Sigmoid colon (tissue), 7 donors: ENCODE results near the gene PDPK1. TPM values are rescaled to one million over a fixed set of nuclear protein-coding genes. Genes with fewer than 3 reads are reported as not detected.

ENCODE experiments used
- DNase-seq: peaks from one replicate; pipeline ENCODE4 v3.0.0-alpha.2; 2019
- H3K27ac ChIP-seq, 4 donors: fragments of 200-600 bp; sonication (generic); one replicate each; pipeline ENCODE4 v1.5.1; 2016 to 2019; ENCODE audit warnings: mild to moderate bottlenecking in 1 of 4
- H3K27me3 ChIP-seq, 3 donors: fragments of 200-600 bp; sonication (generic); one replicate each; pipeline ENCODE4 v1.5.1; 2019; ENCODE audit warnings: mild to moderate bottlenecking in 1 of 3
- H3K36me3 ChIP-seq, 4 donors: fragments of 200-600 bp; sonication (generic); one replicate each; pipeline ENCODE4 v1.5.1; 2016 to 2019
- H3K4me1 ChIP-seq, 4 donors: fragments of 200-600 bp; sonication (generic); one replicate each; pipeline ENCODE4 v1.5.1; 2017 to 2019
- H3K4me3 ChIP-seq, 4 donors: fragments of 200-600 bp; sonication (generic); one replicate each; pipeline ENCODE4 v1.5.1; 2017 to 2019; ENCODE audit warnings: mild to moderate bottlenecking in 2 of 4, moderate library complexity in 1 of 4
- H3K9me3 ChIP-seq, 4 donors: fragments of 200-600 bp in 3 of 4; sonication (generic) in 3 of 4; one replicate each; pipeline versions ENCODE4 v1.5.1 to v1.6.1; 2013 to 2019
- EP300 ChIP-seq, 4 donors: sonication (generic); formaldehyde crosslinking; IDR thresholded peaks; one replicate each; pipeline ENCODE4 v1.6.1; 2017; ENCODE audit warnings: antibody characterized with exemption in 4 of 4
- POLR2A ChIP-seq, 2 donors: fragments of 450-650 bp; IDR thresholded peaks; one replicate each; pipeline ENCODE4 v1.6.1; 2016; ENCODE audit warnings: antibody characterized with exemption in 2 of 2, mild to moderate bottlenecking in 2 of 2, moderate library complexity in 2 of 2
- POLR2AphosphoS5 ChIP-seq, 4 donors: sonication (generic); formaldehyde crosslinking; IDR thresholded peaks; one replicate each; pipeline ENCODE4 v1.6.1; 2017; ENCODE audit warnings: antibody characterized with exemption in 4 of 4
- WGBS, 2 donors: extraction: QIAGEN DNeasy Blood & Tissue Kit; methylation state at CpG; one replicate each; pipeline ENCODE4 v1.1.7; 2013; 5-methylcytosine and 5-hydroxymethylcytosine counted together
- intact Hi-C: fragments of 100-400 bp; cut with DNase I; formaldehyde crosslinking; loops from one replicate; pipeline ENCODE4 v1.15.1; 2023
- polyA plus RNA-seq, 3 donors: library from polyadenylated mRNA; stranded (reverse); fragments of 200-250 nt; gene quantifications; one replicate each; pipeline ENCODE4 v1.2.3, GENCODE V29; 2013
- total RNA-seq, 4 donors: library from RNA; depleted of rRNA; stranded (reverse); fragments of >200 nt; gene quantifications; one replicate each; pipeline ENCODE4 v1.1.0, GENCODE V29; 2016
- TF ChIP-seq, protein P1 (sequence below), 4 experiments: fragments of 450-650 bp in 3 of 4; fragments of 200-600 bp in 1 of 4; IDR thresholded peaks; one replicate each; pipeline ENCODE4 v1.5.1; 2016 to 2019; ENCODE audit warnings: antibody characterized with exemption in 4 of 4, mild to moderate bottlenecking in 3 of 4, moderate library complexity in 2 of 4
- donor health status: healthy with polysubstance abuse.
- donor health status: Bipolar disorder and iron deficiency.
- donor health status: healthy.

Gene PDPK1
- total and polyA plus RNA-seq, 7 donors, result 22.7 to 32.2 (median 31.0) TPM

DNA sequence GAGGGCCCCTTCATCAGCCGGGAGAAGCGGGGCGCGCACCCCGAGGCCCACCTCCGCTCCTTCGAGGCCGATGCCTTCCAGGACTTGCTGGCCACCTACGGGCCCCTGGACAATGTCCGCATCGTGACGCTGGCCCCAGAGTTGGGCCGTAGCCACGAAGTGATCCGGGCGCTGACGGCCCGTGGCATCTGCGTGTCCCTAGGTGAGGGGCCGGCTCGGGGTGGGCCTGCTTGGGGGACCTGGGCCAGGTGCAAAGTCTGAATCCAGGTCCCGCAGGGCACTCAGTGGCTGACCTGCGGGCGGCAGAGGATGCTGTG lies 10.1 kb upstream of the PDPK1 start:
- Histone ChIP-seq H3K36me3 (peaks cover 0 to 68% (median 39%) of the 10 kb centered on the region in 4 donors), H3K9me3 (no peaks in the 10 kb centered on the region), H3K4me3 (no peak overlapping the region), H3K27ac (no peak overlapping the region), H3K27me3 (no peaks in the 10 kb centered on the region), H3K4me1 (peaks cover 0 to 17% (median 8%) of the 10 kb centered on the region in 4 donors)
- TF ChIP-seq EP300 (IDR thresholded peaks at IDR 0.05) (no peak), POLR2AphosphoS5 (IDR thresholded peaks at IDR 0.05) (no peak), POLR2A (IDR thresholded peaks at IDR 0.05) (no peak)
- TF ChIP-seq, protein P1, sequence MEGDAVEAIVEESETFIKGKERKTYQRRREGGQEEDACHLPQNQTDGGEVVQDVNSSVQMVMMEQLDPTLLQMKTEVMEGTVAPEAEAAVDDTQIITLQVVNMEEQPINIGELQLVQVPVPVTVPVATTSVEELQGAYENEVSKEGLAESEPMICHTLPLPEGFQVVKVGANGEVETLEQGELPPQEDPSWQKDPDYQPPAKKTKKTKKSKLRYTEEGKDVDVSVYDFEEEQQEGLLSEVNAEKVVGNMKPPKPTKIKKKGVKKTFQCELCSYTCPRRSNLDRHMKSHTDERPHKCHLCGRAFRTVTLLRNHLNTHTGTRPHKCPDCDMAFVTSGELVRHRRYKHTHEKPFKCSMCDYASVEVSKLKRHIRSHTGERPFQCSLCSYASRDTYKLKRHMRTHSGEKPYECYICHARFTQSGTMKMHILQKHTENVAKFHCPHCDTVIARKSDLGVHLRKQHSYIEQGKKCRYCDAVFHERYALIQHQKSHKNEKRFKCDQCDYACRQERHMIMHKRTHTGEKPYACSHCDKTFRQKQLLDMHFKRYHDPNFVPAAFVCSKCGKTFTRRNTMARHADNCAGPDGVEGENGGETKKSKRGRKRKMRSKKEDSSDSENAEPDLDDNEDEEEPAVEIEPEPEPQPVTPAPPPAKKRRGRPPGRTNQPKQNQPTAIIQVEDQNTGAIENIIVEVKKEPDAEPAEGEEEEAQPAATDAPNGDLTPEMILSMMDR (IDR thresholded peaks at IDR 0.05), result no peak
- WGBS, 2 donors, result 92 to 96% methylated on average over 24 of the region's 24 CpGs
- intact Hi-C loops, result no loop called here
- no peak for DNase-seq

DNA sequence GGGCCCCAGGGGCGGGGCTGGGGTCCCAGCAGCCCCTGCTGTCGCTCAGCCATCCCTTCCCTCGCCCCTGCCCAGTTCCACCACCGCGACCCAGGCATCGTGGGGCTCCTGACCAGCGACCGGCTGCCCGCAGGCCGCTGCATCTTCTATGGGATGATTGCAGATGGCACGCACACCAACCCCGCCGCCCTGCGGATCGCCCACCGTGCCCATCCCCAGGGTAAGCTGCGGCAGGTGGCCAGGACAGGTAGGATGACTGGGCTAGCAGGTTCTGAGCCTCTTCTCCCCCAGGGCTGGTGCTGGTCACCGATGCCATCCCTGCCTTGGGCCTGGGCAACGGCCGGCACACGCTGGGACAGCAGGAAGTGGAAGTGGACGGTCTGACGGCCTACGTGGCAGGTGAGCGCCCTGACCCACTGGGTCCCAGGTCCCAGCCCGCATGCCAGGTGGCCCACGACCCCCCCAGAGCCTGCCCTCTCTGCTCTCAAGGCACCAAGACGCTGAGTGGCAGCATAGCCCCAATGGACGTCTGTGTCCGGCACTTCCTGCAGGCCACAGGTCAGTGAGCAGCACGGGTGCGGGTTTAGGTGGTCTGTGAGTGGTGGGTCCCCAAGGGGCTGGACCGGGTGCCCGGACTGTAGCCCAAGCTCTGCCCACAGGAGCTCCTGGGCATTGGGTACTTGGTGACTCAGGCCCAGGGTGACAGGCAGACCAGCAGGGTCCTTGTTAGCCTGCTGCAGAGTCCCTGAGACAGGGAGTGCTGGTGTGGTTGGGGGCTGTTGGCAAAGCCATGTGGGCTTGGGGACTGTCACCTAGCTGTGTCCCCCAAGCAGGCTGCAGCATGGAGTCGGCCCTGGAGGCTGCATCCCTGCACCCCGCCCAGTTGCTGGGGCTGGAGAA lies 9.4 kb upstream of the PDPK1 start:
- peak; percentile 63 for DNase-seq
- H3K27me3 ChIP-seq, result no peaks in the 10 kb centered on the region
- no peaks in the 10 kb centered on the region for H3K9me3 ChIP-seq
- WGBS, 2 donors, result 94 to 96% methylated on average over 36 of the region's 36 CpGs
- H3K4me1 ChIP-seq, result peaks cover 0 to 21% (median 8%) of the 10 kb centered on the region in 4 donors
- TF ChIP-seq POLR2AphosphoS5 (IDR thresholded peaks at IDR 0.05) (no peak), POLR2A (IDR thresholded peaks at IDR 0.05) (no peak), EP300 (IDR thresholded peaks at IDR 0.05) (no peak)
- TF ChIP-seq, protein P1 (IDR thresholded peaks at IDR 0.05), result no peak
- no peak overlapping the region for H3K27ac ChIP-seq
- intact Hi-C loops, result no loop called here
- H3K4me3 ChIP-seq, result no peak overlapping the region
- H3K36me3 ChIP-seq, result peaks cover 0 to 61% (median 39%) of the 10 kb centered on the region in 4 donors

DNA sequence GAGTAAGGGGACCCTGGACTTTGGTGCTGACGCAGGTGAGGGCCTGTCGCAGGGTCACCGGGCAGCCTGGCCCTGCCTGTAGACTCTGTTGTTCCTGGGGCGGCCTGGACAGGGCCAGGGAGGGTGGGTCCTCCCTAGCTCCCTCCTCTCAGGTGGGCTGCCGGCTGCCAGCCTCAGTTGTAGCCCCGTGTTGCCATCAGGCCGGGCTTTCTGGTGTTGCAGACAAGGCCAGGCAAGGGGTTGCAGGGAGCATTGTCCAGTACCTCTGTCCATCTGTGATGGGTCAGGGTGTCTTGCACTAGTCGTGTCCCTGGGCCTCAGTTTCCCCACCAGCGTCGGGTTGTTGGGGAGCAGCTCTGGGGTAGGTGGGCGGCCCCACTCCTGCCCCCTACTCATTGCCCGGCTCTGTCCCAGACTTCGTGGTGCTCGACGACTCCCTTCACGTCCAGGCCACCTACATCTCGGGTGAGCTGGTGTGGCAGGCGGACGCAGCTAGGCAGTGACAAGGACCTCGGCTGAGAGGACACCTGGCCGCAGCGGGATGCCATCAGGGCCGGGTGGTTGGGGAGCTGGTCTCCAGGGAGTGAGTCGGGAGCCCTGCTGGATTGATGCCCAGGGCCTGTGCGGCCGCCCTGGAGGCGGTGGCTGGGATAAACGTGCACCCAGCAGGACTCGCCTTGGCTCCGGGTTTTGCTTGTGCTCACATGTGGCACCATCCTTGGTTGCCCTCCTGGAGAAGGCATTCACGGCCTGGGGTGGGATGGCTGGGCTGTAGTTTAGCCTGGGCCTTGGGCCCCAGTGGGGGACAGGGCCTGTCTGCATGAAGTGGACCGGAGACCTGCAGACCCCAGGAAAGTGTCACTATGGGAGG lies 8.5 kb upstream of the PDPK1 start:
- no peak for DNase-seq
- peaks cover 0 to 21% (median 8%) of the 10 kb centered on the region in 4 donors for H3K4me1 ChIP-seq
- H3K36me3 ChIP-seq, result peaks cover 0 to 52% (median 31%) of the 10 kb centered on the region in 4 donors
- intact Hi-C loops, result no loop called here
- no peaks in the 10 kb centered on the region for H3K27me3 ChIP-seq
- TF ChIP-seq EP300 (IDR thresholded peaks at IDR 0.05), result no peak
- TF ChIP-seq, protein P1 (IDR thresholded peaks at IDR 0.05), result no peak
- no peak for TF ChIP-seq POLR2A (IDR thresholded peaks at IDR 0.05)
- TF ChIP-seq POLR2AphosphoS5 (IDR thresholded peaks at IDR 0.05), result no peak
- no peak overlapping the region for H3K4me3 ChIP-seq
- no peak overlapping the region for H3K27ac ChIP-seq
- no peaks in the 10 kb centered on the region for H3K9me3 ChIP-seq
- whole genome bisulfite sequencing, 2 donors, result 83 to 93% methylated on average over 32 of the region's 32 CpGs

DNA sequence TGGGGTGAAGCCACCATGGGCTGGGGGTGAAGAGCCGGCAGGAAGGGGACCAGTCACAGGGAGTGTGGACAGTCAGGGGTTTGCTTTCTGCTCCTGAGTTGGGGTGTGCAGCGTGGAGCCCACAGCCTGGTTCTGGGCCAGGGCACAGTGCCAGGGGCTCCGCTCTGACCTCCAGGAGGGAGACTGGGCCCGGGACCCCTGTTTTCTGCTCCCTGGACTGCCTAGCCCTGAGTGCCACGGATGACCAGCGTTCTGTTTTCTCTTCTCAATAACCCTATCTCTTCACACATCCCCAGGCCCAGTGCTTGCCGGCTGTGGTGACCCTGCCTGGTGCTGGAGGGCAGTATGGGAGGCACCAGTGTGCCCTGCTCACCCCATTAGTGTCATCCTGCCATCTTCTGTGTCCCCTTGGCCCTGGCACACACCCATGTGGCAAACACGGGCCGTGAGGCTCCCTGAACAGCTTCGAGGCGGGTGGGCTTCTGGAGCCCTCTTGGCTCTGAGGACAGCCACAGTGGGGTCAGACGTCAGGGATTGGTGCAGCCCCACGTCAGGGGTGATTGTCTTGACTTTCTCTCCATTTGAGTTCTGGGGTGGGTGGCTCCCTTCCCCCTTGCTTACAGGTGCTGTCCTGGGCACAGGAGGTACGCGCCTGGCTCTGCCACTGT lies 7.7 kb upstream of the PDPK1 start:
- no peak for DNase-seq
- Histone ChIP-seq H3K27me3 (no peaks in the 10 kb centered on the region), H3K4me1 (peaks cover 0 to 21% (median 8%) of the 10 kb centered on the region in 4 donors), H3K4me3 (no peak overlapping the region), H3K27ac (peak overlapping the region in 1 of 4 donors; percentile 98), H3K9me3 (no peaks in the 10 kb centered on the region), H3K36me3 (peaks cover 0 to 46% (median 25%) of the 10 kb centered on the region in 4 donors)
- TF ChIP-seq, protein P1 (IDR thresholded peaks at IDR 0.05), result no peak
- WGBS, 2 donors, result 83 to 91% methylated on average over 15 of the region's 15 CpGs
- intact Hi-C loops, result loop anchor here (5.0 kb wide), 1 partner anchor 247 kb away; the partner anchor contains the start of gene ELOB
